Measurements from ENCODE around the gene RAPGEF4.

GRCh38 chr2:172921532-172922236, 186.0 kb downstream of the RAPGEF4 start:
- TF ChIP-seq, protein P1, sequence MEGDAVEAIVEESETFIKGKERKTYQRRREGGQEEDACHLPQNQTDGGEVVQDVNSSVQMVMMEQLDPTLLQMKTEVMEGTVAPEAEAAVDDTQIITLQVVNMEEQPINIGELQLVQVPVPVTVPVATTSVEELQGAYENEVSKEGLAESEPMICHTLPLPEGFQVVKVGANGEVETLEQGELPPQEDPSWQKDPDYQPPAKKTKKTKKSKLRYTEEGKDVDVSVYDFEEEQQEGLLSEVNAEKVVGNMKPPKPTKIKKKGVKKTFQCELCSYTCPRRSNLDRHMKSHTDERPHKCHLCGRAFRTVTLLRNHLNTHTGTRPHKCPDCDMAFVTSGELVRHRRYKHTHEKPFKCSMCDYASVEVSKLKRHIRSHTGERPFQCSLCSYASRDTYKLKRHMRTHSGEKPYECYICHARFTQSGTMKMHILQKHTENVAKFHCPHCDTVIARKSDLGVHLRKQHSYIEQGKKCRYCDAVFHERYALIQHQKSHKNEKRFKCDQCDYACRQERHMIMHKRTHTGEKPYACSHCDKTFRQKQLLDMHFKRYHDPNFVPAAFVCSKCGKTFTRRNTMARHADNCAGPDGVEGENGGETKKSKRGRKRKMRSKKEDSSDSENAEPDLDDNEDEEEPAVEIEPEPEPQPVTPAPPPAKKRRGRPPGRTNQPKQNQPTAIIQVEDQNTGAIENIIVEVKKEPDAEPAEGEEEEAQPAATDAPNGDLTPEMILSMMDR (IDR thresholded peaks at IDR 0.05 in 4 of 5, conservative IDR thresholded peaks at IDR 0.05 in 1 of 5) = no peak
- no peak for TF ChIP-seq POLR2A (IDR thresholded peaks at IDR 0.05)
